HG03108 (cell line): ENCODE measurements around the gene USP32.

Experiments
- ATAC-seq: cut with Tn5 transposase; IDR thresholded peaks from one replicate; pipeline ENCODE4 v1.9.1; 2021; ENCODE audit warnings: moderate library complexity; ENCODE audit not compliant: unreplicated experiment

The USP32 gene

DNA sequence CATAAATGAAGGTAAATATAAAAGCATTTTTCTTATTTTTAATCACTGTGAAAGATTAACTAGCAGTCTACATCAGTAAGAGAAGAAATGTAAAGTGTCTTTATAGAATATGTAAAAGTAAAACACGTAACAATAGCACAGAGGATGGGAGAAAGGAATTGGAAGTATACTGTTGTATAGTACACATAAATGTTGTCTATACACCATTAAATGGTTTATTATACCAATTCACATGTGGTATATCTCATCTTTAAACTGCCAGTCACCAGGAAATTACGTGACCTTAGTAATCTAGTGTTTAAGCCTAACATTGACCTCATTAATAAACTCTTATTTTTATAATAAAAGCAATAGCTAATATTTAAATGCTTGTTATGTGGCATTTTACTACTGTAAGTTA, 87.4 kb downstream of the USP32 start:
- ATAC-seq = no peak

- no peak for ATAC-seq
These were observed 88.4 kb downstream of the USP32 start for GRCh38 chr17:60303406-60304099.

- no peak for ATAC-seq
These were observed 90.3 kb downstream of the USP32 start for GRCh38 chr17:60301649-60302048.

GRCh38 chr17:60300949-60301348, 91.0 kb downstream of the USP32 start:
- ATAC-seq = no peak

GRCh38 chr17:60300011-60300410, 91.9 kb downstream of the USP32 start:
- ATAC-seq = no peak

GRCh38 chr17:60297760-60298401, 94.1 kb downstream of the USP32 start:
- ATAC-seq = no peak

DNA sequence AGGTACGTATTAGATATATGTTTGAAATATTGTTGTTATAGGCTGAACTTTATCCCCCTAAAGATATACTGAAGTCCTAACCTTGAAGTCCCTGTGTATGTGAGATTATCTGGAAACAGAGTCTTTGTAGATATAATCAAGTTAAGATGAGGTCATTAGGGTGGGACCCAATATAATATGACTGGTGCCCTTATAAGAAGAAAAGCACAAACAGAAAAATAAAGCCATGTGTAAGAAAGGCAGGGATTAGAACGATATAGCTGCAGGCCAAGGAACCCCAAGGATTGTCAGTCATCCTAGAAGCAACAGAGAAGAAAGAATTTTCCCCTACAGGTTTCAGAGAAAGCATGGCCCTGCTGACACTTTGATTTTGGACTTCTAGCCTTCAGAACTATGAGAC, 95.8 kb downstream of the USP32 start:
- no peak for ATAC-seq

DNA sequence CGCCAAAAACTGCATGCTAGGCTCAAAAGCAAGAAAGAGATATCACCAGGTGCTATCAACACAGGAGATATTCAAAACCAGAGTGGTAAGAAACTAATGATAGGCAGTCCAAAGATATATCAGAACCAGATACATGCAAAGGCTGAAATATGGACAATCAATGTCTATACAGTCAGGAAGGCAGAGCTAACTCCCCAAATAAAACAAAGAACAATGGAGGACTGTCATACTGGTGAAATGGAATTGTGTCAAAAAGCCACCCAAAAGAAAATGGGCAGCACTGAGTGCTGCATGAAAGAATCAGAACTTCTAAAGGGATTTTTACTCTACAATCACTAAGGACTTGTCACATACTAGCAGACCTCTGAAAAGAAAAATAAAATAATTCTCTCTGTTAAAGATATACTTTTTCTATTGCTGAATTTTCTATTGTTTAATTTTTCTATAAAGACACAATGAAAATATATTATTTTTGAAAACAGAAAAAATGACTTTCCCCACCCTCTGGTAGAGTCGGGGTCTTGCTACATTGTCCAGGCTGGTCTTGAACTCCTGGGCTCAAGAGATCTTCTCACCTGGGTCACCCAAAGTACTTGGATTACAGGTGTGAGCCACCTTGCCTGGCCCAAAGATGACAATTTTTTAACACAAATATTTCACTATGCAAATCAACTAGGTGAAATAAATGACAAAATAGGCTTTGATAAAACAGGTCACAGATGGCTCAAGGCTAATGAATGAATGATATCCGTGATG, 98.2 kb downstream of the USP32 start:
- no peak for ATAC-seq

- ATAC-seq = no peak
These were observed 99.2 kb downstream of the USP32 start for GRCh38 chr17:60292697-60293096.

DNA sequence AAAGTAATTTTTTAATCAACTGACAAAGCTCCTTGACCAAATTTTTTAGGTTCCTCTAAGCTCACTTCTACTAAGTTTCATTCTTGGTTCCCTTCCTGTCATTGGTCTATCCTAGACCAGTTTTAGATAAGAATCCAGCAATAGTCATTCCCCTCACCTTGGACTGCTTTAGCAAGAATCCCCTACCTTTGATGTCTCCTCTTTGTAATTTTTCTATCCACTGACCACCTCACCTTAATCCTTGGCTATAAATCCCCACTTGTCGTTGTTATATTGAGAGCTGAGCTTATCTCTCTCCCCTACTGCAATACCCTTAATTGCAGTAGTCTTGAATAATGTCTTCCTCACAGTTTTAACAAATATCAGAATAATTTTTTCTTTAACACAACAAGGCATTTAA, 107.2 kb downstream of the USP32 start:
- no peak for ATAC-seq

- ATAC-seq = no peak
These were observed 108.1 kb downstream of the USP32 start for GRCh38 chr17:60283816-60284215.

- no peak for ATAC-seq
These were observed 111.3 kb downstream of the USP32 start for GRCh38 chr17:60280673-60281072.

GRCh38 chr17:60278237-60278636, 113.7 kb downstream of the USP32 start:
- no peak for ATAC-seq

DNA sequence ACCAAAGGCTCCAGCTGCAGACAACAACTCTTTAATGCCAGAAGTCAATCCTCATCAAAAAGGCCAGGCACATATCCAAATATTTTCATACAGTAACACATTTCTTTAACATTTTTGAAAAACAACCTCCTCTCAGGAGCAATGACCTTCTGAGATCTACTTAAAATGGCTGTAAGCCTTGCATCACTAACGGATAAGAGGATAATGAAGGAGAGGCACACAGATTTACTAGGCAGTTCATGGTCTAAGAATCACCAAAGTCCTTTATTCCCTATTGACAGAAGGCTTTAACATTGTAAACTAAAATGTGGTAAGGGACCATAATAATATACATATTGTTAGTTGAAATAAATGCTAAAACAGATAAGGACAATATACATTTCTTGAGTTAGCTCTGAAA, 114.7 kb downstream of the USP32 start:
- ATAC-seq = no peak

DNA sequence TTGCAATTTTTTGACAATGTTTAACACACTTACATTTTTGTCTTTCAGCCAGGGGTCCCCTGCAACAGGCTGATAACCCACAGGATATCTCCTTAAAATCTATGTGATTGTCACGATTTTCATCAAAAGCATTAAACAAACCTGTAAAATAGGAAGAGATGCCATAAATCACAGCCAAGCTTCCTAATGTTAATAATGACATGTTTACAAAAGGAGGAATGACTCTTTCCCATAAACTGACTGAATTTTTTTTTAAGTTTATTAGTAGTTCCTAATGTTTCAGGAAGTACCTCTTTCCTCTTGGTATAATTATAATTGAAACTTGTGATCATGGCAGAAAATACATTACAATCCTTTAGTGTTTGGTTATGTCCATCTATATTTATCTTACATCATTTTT, 122.5 kb downstream of the USP32 start:
- ATAC-seq = no peak

DNA sequence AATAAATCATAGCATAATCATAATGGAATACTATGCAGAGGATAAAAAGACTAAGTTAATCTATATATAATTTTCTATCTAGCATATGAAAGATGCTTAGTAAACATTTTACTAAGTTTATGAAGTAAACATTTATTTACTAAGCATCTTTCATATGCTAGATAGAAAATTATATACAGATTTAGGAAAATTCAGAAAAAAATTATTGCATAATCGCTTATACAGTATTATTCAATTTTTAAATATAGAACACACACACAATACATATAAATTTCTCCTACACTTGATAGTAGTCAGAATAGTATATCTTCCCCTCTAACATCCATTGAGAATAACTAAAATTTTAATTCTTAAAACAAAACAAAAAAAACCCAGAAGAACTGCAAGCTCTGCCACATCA, 131.4 kb downstream of the USP32 start:
- no peak for ATAC-seq

GRCh38 chr17:60258313-60258712, 133.6 kb downstream of the USP32 start:
- no peak for ATAC-seq

DNA sequence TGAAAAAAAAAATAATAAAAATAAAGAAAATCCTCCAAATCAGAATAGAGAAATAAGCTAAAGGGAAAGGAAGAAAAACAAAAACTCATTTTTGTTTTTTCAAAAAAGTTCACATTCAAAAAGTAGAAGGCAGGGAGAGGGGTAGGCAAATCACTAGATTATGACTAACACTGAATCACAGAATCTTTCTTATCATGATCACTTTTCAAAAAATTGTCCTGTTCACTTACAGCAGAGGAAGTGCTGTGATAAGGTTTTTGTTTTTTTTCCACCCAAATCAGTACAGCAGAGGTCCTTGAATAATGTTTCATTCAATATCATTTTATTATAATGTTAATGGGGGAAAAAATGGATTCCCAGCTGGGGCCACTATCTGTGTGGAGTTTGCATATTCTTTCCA, 135.8 kb downstream of the USP32 start:
- no peak for ATAC-seq

DNA sequence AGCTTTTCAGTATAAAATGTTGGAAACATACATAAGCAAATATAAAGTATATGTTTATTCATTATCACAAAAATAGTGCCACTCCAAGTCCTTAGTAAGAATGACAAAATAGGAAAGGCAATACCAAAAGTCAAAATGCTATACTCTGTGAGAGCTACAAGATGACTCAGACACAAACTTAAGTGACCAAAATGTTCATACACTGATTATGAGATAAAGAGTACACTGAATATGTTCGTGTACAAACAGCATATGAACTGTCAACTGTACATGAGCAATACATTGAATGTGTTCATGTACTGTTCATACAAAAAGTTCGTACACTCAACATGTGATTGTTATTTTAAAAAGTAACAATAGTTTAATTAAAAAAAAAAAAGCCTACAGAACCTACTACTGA, 138.9 kb downstream of the USP32 start:
- no peak for ATAC-seq

DNA sequence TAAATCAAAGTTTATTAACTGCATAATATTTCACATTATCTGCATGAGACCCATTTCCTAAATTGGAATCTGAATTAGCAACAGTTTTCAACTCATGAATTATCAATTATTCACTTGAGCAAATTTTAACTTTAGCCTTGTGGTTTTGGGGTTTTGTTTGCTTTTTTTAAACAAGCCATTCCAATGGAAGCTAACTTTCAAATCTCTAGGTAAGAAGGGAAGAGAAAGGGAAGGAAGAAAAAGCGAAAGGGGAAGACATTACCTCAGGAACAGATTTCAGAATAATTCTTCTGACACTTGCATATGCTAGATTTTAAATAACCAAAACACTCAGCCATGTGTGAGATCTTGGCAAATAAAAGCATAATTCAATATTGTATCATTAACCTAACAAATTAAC, 139.5 kb downstream of the USP32 start:
- no peak for ATAC-seq

GRCh38 chr17:60249290-60249826, 142.6 kb downstream of the USP32 start:
- ATAC-seq = no peak
